ENCODE measurements around the gene RABGAP1L. TPM values are rescaled to one million over a fixed set of nuclear protein-coding genes. Genes with fewer than 3 reads are reported as not detected.

Gene RABGAP1L
- total RNA-seq, 1 donor from 2014 or later = 46.0 TPM

DNA sequence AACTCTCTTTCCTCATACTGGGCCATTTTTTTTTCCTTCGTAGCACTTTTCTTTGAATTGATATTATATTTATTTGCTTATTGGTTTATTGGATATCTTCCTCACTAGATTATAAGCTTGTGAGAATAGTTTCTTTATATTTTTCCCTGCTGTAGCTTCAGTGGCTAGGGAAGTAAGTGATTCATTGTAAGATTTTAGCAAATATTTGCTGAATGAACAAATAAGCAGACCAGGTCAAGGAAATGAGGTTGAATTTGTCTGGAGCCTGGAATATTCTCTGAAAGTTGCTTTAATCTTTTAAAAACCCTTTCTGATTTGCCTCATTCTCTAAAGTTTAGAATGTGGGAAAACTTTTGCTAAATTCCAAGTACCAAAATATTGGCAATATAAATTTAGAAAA, 80.2 kb downstream of the RABGAP1L start:
- no peaks in the 10 kb centered on the region for H3K9me3 ChIP-seq (ENCODE audit: low read depth)
- H3K4me2 ChIP-seq = no peak overlapping the region
- DNase-seq (ENCODE audit: low spot score) = no peak
- peaks cover 3% of the 10 kb centered on the region for H3K9me3 Mint-ChIP-seq
- no peaks in the 10 kb centered on the region for H3K27me3 Mint-ChIP-seq (ENCODE audit: insufficient read depth, low read depth)
- H3F3A ChIP-seq (ENCODE audit: low read depth) = no peaks in the 10 kb centered on the region
- H3K4me3 Mint-ChIP-seq = no peak overlapping the region
- H3K27ac Mint-ChIP-seq = no peak overlapping the region
- H3K4me1 ChIP-seq = no peaks in the 10 kb centered on the region
- no peaks in the 10 kb centered on the region for H3K36me3 Mint-ChIP-seq
- no peak overlapping the region for H3K4me3 ChIP-seq
- TF ChIP-seq EZH2 (IDR thresholded peaks at IDR 0.05) = no peak
- TF ChIP-seq, protein P1, sequence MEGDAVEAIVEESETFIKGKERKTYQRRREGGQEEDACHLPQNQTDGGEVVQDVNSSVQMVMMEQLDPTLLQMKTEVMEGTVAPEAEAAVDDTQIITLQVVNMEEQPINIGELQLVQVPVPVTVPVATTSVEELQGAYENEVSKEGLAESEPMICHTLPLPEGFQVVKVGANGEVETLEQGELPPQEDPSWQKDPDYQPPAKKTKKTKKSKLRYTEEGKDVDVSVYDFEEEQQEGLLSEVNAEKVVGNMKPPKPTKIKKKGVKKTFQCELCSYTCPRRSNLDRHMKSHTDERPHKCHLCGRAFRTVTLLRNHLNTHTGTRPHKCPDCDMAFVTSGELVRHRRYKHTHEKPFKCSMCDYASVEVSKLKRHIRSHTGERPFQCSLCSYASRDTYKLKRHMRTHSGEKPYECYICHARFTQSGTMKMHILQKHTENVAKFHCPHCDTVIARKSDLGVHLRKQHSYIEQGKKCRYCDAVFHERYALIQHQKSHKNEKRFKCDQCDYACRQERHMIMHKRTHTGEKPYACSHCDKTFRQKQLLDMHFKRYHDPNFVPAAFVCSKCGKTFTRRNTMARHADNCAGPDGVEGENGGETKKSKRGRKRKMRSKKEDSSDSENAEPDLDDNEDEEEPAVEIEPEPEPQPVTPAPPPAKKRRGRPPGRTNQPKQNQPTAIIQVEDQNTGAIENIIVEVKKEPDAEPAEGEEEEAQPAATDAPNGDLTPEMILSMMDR (IDR thresholded peaks at IDR 0.05) = no peak
- TF ChIP-seq EZH2phosphoT487 (IDR thresholded peaks at IDR 0.05) = no peak
- no peaks in the 10 kb centered on the region for H3K79me2 ChIP-seq (ENCODE audit: low read depth)
- no peak overlapping the region for H3K27ac ChIP-seq
- no peaks in the 10 kb centered on the region for H4K20me1 ChIP-seq (ENCODE audit: low read depth)
- no peak overlapping the region for H3K9ac ChIP-seq
- H3K36me3 ChIP-seq = no peaks in the 10 kb centered on the region
- no peaks in the 10 kb centered on the region for H3K27me3 ChIP-seq
- peak overlapping the region; percentile 63 for H2AFZ ChIP-seq (replicated peaks)
- H3K4me1 Mint-ChIP-seq = peaks cover 3% of the 10 kb centered on the region

GRCh38 chr1:174242856-174243255, 83.5 kb downstream of the RABGAP1L start:
- DNase-seq (ENCODE audit: low spot score) = no peak
- no peaks in the 10 kb centered on the region for H3K4me1 ChIP-seq
- no peak overlapping the region for H2AFZ ChIP-seq (replicated peaks)
- H3K4me3 ChIP-seq = no peak overlapping the region
- no peaks in the 10 kb centered on the region for H3F3A ChIP-seq (ENCODE audit: low read depth)
- peaks cover 3% of the 10 kb centered on the region for H3K9me3 Mint-ChIP-seq
- no peaks in the 10 kb centered on the region for H3K27me3 ChIP-seq
- H3K36me3 Mint-ChIP-seq = peaks cover 4% of the 10 kb centered on the region
- H3K4me3 Mint-ChIP-seq = no peak overlapping the region
- no peaks in the 10 kb centered on the region for H3K36me3 ChIP-seq
- no peak overlapping the region for H3K9ac ChIP-seq
- no peaks in the 10 kb centered on the region for H3K27me3 Mint-ChIP-seq (ENCODE audit: insufficient read depth, low read depth)
- H3K4me2 ChIP-seq = no peak overlapping the region
- TF ChIP-seq EZH2 (IDR thresholded peaks at IDR 0.05) = no peak
- TF ChIP-seq, protein P1 (IDR thresholded peaks at IDR 0.05) = no peak
- TF ChIP-seq EZH2phosphoT487 (IDR thresholded peaks at IDR 0.05) = no peak
- H3K27ac ChIP-seq = no peak overlapping the region
- no peaks in the 10 kb centered on the region for H3K79me2 ChIP-seq (ENCODE audit: low read depth)
- peaks cover 3% of the 10 kb centered on the region for H3K4me1 Mint-ChIP-seq
- no peak overlapping the region for H3K27ac Mint-ChIP-seq
- no peaks in the 10 kb centered on the region for H3K9me3 ChIP-seq (ENCODE audit: low read depth)
- no peaks in the 10 kb centered on the region for H4K20me1 ChIP-seq (ENCODE audit: low read depth)

DNA sequence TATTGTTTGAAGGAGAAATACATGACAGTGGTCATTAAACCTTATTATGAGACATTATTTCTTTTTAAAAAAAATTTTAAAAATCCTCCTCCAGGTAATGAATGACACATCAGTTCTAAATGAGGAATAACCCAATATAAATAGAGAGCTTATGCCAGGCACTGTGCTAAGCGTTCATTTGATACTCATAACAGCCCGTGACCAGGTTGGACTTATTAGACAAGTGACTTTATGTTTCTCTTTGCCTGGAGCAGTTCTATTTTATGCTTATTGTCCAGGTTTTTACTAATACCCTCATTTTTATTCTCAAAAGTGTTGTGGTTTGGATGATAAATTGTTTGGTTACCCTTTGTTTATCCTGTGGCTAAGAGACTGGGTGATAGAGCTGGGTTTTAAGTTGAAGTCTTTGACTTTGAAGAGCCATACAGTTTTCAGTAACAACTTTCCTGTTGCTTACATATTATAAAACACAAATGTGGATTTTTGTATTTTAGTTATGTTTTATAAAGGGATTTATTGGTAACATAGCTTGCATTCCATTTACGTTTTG, 84.2 kb downstream of the RABGAP1L start:
- Mint-ChIP-seq H3K4me1 (peaks cover 3% of the 10 kb centered on the region), H3K9me3 (peaks cover 3% of the 10 kb centered on the region), H3K27ac (no peak overlapping the region), H3K4me3 (no peak overlapping the region), H3K36me3 (peaks cover 4% of the 10 kb centered on the region), H3K27me3 (ENCODE audit: insufficient read depth, low read depth) (no peaks in the 10 kb centered on the region)
- Histone ChIP-seq H3K9ac (no peak overlapping the region), H3K9me3 (ENCODE audit: low read depth) (no peaks in the 10 kb centered on the region), H3K27ac (no peak overlapping the region), H2AFZ (replicated peaks) (no peak overlapping the region), H3K36me3 (no peaks in the 10 kb centered on the region), H4K20me1 (ENCODE audit: low read depth) (no peaks in the 10 kb centered on the region), H3K4me2 (no peak overlapping the region), H3K4me1 (no peaks in the 10 kb centered on the region), H3K4me3 (no peak overlapping the region), H3F3A (ENCODE audit: low read depth) (no peaks in the 10 kb centered on the region), H3K27me3 (no peaks in the 10 kb centered on the region), H3K79me2 (ENCODE audit: low read depth) (no peaks in the 10 kb centered on the region)
- DNase-seq (ENCODE audit: low spot score) = no peak
- TF ChIP-seq EZH2phosphoT487 (IDR thresholded peaks at IDR 0.05) (no peak), EZH2 (IDR thresholded peaks at IDR 0.05) (no peak)
- TF ChIP-seq, protein P1 (IDR thresholded peaks at IDR 0.05) = no peak
